GM21423 (cell line): Measurements from ENCODE around the gene ARRDC3.
"Not testable (repeated sequence)": the region's sequence is repeated elsewhere in the genome, so short reads cannot be mapped to it uniquely, and the experiment has no call there.

Source experiments
- ATAC-seq: cut with Tn5 transposase; IDR thresholded peaks from one replicate; pipeline ENCODE4 v1.9.1; 2021; ENCODE audit warnings: mild to moderate bottlenecking, moderate library complexity; ENCODE audit not compliant: unreplicated experiment

The ARRDC3 gene

DNA sequence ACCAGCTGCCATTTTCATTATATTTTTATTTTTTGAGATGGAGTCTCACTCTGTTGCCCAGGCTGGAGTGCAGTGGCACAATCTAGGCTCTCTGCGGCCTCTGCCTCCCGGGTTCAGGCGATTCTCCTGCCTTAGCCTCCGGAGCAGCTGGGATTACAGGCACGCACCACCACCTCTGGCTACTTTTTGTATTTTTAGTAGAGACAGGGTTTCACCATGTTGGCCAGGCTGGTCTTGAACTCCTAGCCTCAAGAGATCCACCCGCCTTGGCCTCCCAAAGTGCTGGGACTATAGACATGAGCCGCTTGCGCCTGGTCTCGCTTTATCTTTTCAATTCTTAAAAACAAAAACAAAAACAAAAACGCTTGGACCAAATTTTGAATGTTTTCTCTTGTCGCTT lies 2.5 kb upstream of the ARRDC3 start:
- ATAC-seq = not testable (repeated sequence)

DNA sequence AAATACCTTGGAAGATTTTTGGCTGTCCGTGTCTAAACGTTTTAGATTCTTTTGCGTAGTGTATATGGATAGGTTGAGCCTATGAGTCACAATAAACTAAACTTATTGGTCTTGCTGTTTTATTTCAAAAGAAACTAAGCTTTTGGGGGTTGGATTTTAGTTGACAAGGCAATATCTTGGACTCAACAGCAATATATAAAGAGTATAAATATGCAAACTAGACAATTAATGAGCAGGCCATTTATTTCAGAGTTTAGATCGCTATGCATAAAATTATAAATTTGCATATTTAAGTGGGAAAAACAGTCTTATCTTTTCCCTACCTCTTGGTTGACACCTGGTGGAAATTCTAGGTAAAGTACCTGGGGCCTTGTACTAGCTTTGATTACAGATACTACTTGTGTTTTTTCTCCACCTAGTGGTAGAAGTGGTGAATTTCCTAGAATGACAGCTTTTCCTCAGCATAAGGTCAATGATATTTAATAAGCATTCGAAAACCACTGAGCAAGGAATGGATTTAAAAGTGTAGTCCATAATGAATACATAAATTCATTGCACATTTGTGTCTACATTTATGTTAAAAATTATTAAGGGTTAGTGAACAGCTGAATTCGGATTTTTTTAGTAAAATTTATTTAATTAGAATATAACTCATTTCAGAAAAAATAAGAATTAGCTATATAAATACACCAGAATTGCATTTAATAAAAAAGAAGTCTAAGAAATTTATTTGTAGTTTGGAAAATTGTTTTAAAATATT lies 1.7 kb upstream of the ARRDC3 start:
- peak; percentile 11 for ATAC-seq

DNA sequence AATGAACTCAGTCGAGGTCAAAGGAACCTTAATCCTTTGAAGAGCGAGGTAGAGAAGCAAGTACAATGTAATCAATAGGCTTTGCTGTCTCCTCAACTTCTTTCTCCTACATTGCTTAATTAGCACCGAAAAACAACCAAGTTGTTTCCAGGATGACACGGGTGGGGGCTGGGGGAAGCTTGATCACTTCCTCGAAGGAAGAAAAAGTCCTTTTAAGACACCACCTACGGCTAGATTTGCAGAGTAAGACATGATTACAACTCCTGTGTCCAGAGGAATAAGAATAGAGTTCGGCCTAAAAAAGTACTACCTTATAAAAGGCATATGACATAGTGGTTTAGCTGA lies 811 bp upstream of the ARRDC3 start:
- no peak for ATAC-seq

DNA sequence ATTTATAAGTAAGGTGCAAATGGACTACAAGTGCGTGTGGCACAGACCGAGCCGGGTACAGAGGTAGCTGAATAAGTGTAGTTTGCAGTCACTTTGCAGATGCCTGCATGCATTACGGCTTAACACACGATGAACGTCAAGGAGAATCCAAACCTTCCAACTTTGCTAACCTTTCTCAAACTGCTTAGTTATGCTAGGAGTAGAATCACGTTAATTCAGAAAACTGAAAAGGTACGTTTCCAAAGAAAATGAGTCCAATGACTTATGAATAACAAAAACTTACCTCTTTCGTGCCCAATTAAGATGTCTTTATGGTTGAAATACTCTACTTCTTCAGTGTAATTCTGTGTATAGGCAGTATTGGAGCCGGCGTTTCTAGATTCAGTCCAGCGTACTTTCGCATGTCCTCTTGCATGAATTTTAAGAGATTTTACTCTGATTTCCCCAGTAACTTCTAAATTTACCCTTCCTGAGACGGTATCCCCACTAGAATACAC lies 539 bp downstream of the ARRDC3 start:
- ATAC-seq = no peak

DNA sequence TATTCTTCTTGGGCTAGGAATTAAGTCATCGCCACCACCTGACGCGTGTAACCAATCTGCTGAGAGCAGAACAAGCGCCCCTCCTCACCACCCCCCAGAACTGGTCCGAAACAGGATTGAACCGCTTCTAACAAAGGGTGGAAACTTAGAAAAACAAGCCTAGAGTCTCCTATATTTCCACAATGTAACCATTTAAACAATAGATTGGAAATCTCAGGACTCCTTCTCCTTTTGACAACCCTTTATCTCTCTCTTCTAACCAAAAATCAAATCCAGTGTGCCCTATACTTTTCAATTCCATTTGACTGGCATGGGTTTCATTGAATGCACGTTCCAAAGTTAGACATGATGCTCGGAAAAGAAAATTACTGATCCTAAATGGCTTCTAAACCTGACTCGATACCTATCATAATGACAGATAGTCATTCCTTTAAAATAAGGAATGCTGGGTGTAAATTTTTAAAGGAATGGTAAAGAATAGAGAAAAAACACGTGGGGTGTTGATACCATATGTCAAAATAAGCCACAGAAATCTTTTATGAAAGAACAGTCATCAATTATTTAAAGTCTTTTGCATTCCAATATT lies 1.2 kb downstream of the ARRDC3 start:
- peak; percentile 15 for ATAC-seq

DNA sequence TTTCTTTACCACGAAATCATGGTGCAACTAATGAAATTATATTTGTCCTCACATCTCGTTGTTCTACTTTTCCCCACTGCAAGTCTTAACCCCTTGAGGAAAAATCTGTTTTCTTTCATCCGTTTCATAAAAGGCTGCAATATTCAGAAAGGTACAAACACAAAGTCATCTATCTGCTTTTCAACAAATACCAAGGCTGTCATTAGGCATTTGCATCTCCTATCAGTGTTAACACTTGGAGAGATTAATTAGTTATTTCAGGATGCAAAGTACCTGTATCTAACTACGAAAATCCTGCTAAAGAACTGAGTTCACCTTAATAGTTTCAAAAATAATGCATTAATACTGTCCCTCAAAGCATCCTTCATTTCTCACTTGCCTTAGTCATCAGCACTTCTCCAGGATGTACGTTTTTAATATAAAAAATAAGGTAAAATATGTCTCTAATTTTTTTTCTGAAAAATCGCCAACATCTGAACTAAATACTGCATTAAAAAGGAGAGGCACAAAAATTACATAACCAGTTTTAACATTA lies 1.8 kb downstream of the ARRDC3 start:
- ATAC-seq = no peak

DNA sequence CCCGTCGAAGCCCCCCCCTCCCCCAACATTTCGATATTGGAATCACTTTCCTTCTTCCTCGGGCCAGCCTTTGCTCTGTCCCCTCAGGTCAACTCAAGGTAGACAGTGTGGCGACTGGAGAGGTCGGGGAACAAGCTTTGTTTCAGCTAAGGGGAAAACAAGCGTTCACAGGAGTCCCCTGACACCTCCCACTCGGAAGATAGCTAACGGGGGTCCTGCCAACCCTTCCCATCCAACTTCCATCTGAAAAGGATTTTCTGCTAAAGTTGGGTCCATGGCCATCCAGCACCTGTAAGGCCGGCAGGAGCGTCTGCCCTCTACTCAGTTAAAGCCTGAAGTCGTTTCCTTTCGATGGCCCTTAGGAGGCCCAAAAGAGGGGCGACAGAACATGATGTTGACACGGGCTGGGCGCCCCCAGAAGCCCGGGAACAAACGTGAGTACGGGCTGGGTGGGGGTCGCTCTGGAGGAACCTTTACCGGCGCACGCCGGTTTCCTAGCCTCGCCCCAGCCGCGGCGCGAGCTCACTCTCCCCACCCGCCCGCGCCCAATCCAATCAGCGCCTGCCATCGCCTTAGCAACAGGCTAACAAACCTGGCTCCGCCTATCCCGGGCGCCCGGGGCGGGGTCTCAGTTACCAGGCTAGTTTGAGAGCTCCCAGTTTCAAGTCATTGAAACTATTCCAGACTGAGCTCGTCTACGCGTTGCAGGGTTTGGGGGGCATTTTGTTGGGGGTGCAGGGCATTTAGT lies 2.5 kb downstream of the ARRDC3 start:
- peak; percentile 47 for ATAC-seq

DNA sequence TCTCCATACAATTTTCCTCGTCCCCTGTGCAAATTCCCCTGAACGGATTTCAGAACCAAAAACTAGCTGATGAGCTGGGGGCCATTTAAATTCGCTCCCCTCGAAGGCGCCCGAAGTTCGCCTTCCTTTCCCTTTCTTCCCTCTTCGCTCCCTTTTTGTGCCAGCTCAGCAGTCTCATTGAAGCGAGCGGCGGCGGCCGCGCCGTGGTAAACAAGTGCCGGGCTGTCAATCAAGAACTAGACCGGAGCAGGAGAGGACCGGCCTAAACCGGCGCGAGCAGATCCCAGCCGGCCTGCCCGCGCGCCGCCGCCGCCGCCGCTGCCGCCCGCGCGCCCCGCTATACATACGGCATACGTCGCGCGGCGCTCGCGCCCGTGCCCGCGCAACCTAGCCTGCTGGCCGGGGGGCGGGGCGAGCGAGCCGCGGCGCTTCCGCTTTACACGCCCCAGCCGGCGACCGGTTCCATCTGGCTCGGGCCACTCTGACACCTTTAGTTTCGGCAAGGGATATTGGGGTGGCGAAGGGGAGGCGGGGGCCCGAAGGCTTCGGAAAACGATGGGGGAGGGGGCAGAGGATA lies 3.1 kb downstream of the ARRDC3 start:
- ATAC-seq = peak; percentile 46

DNA sequence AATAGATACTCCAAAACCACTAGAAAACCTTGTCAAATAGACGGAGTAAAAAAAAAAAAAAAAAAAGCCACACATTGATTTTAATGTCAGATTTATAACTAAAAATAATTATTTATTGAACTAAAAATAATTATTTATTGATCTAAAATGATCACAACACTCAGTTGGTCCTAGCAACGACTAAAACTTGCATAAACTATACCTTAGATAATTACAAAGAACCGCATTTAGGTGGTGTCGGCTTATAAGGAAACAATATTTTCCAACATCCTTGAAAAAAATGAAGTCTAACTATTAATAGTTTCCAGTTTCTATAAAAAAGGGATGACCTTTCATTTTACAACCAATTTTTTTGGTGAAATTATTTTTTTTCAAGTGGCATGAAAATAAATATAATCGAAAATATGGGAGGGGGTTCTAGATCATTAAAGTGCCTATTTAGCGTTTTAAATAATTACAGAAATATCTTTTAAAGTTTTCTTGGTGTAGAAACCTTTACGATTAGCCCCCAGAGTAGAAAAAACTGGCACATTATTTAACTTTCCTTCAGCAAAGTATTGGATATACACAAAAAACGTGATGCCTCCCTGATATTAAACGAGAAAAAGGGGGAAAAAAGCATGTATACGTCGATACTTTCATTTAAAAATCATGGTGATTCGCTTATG lies 3.7 kb downstream of the ARRDC3 start:
- ATAC-seq = no peak

DNA sequence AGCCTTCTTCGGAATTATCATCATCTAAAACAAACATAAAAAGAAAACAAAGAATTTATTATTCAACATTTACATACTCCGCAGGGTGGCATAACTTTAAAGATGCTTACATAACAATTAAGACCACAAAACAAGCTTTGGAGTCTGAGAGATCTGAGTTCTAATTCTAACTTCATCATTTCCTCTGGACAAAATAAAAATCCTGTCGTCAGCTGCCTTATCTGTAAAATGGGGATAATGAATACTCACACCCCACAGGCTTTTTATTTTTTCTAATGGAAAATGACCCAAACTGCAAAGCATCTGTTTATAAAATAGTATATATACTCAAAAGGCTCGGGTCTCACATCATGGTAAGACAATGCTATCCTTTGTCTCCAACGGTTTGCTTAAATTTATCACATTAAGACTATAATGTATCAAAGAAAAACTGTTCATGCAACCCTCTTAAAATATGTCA lies 4.3 kb downstream of the ARRDC3 start:
- ATAC-seq = no peak

DNA sequence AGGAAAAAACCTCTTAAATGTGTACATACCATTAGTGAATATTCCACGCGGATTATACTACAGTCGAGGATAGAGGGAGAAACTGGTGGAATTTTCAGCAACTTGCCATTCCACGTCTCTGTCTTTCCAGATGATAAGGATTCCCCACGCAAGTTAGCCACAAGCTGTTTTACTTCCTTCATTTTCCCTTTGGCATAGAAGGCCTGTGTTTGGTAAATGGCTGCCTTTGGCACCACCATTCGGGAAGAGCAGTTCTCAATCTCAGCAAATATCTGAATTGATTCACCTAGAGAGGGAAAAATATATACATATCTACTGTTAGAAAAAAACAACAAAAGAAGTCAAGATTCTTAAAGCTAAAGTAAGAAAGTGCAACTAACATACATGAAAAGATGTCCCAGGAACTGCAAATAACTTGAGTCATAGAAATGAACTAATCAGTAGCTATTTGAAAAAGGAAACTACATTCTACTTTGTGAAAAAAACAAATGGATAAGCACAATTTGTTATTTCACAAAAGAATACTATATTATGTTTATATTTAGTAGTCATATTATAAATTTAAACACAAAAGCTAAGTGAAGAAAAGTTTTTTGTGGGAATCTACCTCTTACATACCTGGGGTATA lies 8.1 kb downstream of the ARRDC3 start:
- ATAC-seq = no peak

DNA sequence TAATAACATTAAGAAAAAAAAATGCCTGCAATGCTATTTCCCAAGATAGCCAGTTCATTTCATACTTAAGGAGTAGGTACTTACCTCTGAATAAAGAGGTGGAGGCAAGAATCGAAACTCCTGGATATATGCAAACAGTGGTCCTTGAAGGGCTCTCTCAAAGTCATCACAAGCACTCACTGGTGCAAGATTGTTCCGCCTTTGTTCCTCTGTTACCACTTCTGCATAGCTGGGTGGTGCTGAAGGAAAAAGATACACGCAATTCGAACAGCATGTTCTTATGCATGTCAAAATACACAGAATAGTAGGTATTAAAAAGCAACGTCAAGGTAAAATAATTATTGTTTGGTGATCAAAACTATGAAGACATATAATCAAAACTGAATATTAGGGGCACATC lies 9.5 kb downstream of the ARRDC3 start:
- ATAC-seq = no peak

DNA sequence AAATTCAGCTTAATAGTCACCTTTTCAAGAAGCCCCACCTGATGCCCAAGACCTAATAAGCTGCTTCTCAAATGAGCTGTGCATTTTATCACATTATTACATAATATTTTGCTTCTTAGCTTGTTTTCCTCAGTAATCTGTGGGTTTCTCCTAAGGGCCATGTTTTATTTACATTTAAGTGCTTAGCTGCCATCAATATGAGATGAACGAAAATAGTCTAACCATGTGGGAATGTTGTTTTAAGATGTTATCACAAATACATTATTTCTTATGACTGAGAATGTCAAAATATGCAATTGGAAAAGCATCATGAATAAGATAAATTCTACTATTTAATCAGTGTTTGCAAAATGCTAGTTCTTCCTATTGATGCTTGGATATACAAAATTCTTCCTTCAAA lies 10.1 kb downstream of the ARRDC3 start:
- no peak for ATAC-seq

DNA sequence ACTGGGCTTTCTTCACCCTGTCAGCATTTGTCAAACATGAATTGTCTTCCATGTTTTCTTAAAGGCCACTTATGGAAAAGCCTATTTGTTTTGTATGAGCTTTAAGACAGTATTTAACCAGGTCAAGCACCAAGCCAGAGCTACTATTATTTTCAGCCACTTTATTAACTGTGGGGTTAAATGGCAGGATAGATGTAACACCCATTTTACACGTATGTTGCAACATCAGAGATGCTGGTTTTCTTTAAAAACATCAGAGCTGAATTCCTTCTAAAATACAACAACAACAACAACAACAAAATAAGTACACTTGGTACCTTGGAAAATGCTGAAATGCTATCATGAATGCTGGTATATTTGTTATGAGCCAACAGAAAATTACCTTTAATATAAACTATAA lies 13.6 kb downstream of the ARRDC3 start:
- ATAC-seq = no peak

DNA sequence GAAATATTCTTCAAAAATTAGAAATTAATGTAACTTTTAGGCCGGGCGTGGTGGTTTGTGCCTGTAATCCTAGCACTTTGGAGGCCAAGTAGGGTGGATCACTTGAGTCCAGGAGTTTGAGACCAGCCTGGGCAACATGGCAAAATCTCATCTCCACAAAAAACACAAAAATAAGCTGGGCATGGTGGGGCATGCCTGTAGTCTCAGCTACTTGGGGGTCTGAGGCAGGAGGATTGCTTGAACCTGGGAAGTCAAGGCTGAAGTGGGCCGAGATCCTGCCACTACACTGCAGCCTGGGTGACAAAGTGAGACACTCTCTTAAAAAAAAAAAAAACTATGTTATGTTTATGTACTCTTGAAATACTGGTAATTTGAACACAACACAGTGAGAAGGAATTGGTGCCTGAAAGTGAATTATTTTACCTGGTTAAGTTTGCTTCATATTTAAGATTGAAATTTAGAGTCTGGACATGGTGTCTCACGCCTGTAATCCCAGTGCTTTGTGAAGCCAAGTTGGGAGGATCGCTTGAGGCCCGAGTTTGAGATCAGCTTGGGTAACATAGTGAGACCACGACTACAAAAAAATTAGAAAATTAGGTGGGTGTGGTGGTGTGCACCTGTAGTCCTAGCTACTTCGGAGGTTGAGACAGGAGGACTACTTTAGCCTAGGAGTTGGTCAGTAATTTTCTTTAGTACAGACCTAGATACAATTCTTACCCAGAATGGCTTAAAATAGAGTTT lies 15.0 kb downstream of the ARRDC3 start:
- ATAC-seq = no peak

DNA sequence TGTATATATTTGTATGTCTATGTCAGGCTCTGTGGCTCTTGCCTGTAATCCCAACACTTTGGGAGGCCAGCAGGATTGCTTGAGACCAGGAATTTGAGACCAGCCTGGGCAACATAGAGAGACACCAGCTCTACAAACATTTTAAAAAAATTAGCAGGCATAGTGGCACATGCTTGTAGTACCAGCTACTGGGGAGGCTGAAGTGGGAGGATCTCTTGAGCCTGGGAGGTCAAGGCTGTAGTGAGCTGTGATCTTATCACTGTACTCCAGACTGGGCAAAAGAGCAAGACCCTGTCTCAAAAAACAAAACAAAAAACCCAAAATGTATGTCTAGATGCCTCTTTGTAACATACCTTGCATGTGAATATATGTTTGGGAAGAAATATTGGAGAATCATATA lies 15.8 kb downstream of the ARRDC3 start:
- no peak for ATAC-seq

DNA sequence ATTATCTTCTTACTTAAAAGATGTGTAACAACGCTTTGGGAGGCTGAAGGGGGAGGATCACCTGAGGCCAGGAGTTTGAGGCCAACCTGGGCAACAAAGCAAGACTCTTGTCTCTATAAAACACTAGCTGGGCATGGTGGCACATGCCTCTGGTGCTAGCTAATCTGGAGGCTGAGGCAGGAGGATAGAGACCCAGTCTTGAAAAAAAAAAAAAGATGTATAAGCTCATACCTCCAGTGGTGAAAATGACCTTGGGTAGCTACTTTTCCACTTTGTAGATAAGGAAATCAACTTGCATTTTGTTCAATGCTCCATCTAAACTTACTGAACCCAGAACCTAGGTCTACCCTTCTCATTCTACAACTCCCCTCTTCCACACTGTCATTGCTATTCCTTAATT lies 16.6 kb downstream of the ARRDC3 start:
- no peak for ATAC-seq

DNA sequence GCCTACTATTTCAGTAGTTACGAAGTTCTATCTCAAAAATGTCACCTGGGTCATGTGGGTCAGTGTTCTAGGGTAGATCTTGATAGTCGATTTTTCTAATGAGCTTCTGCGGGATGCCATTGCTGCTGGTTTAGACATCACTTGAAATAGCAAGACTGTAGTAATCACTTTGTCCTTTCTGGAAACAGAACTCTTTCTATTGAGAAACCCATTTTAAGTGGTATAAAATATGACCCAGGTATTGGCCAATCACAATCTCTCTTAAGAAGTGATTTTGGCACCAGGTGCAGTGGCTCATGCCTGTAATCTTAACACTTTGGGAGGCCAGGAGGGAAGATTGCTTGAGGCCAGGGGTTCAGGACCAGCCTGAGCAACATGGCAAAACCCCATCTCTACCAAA lies 17.6 kb downstream of the ARRDC3 start:
- no peak for ATAC-seq

DNA sequence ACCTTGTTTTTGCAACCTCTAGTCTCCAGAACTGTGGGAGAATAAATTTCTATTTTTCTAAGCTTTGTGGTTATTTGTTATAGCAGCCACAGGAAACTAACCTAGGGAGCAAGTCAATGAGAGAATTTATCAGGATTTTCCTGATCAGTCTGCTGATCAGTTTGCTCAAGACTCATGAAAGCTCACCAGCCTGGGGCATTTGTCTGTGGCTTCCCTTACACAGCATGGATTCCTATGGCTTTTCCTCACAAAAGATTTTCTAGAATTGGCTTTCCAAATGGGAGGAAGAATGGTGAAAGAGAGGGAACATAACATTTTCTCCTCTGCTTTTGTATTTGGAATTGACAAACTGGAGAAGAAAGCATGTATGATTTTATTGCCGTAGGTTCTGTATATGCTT lies 20.2 kb downstream of the ARRDC3 start:
- no peak for ATAC-seq

DNA sequence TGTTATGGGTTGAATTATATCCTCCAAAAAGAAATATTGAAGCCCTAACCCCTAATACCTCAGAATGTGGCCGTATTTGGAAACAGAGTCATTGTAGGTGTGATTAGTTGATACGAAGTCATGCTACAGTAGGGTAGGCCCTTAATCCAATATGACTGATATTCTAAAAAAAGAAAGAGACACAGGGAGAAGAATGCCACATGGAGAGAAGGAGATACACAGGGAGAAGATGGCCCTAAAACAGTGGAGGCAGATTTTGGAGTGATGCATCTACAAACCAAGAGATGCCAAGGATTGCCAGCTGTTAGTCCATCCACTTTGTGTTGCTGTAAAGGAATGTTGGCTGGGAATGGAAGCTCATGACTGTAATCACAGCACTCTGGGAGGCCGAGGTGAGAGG lies 21.3 kb downstream of the ARRDC3 start:
- no peak for ATAC-seq
